Gastrocnemius medialis (tissue), 4 donors: ENCODE measurements around the gene CNOT4. TPM values are rescaled to one million over a fixed set of nuclear protein-coding genes. Genes with fewer than 3 reads are reported as not detected.
"Not testable (repeated sequence)": the region's sequence is repeated elsewhere in the genome, so short reads cannot be mapped to it uniquely, and the experiment has no call there.

ENCODE experiments used
- ATAC-seq, 2 donors: fragments of 150-250 bp; one replicate each; pipeline ENCODE4 v1.9.1; 2016
- DNase-seq, 2 donors: peaks; one replicate each; pipeline ENCODE4 v3.0.0-alpha.2; 2019
- H3K27ac ChIP-seq, 4 donors: fragments of 200-600 bp; sonication (generic); 1 replicate in 1 of 4; 2 replicates in 3 of 4; pipeline ENCODE4 v1.5.1; 2016 to 2018; ENCODE audit warnings: mild to moderate bottlenecking in 2 of 4, moderate library complexity in 1 of 4
- H3K27me3 ChIP-seq, 3 donors: fragments of 200-600 bp; sonication (generic) in 2 of 3; 1 replicate in 1 of 3; 2 replicates in 2 of 3; pipeline versions ENCODE4 v1.5.1 to v1.6.0; 2016 to 2019; ENCODE audit warnings: mild to moderate bottlenecking in 1 of 3, moderate library complexity in 1 of 3
- H3K36me3 ChIP-seq, 2 donors: fragments of 200-600 bp; sonication (generic) in 1 of 2; one replicate each; pipeline ENCODE4 v1.5.1; 2017 to 2018
- H3K4me1 ChIP-seq, 2 donors: fragments of 200-600 bp; sonication (generic) in 1 of 2; one replicate each; pipeline ENCODE4 v1.5.1; 2016 to 2017; ENCODE audit warnings: mild to moderate bottlenecking in 2 of 2
- H3K4me3 ChIP-seq, 4 donors: fragments of 200-600 bp; sonication (generic) in 3 of 4; 1 replicate in 1 of 4; 2 replicates in 3 of 4; pipeline ENCODE4 v1.5.1; 2016 to 2019; ENCODE audit warnings: mild to moderate bottlenecking in 2 of 4
- H3K9me3 ChIP-seq, 3 donors: fragments of 200-600 bp; sonication (generic) in 2 of 3; 1 replicate in 1 of 3; 2 replicates in 2 of 3; pipeline ENCODE4 v1.5.1; 2016 to 2019
- CTCF ChIP-seq, 5 experiments: fragments of 450-650 bp in 3 of 5; fragments of 200-600 bp in 2 of 5; sonication (generic) in 2 of 5; IDR thresholded peaks in 4 of 5; conservative IDR thresholded peaks in 1 of 5; 1 replicate in 4 of 5; 2 replicates in 1 of 5; pipeline ENCODE4 v1.5.1; 2016 to 2019; ENCODE audit warnings: antibody characterized with exemption in 5 of 5, mild to moderate bottlenecking in 3 of 5, moderate library complexity in 3 of 5
- POLR2A ChIP-seq, 2 donors: fragments of 450-650 bp; IDR thresholded peaks; one replicate each; pipeline ENCODE4 v1.6.1; 2017; ENCODE audit warnings: antibody characterized with exemption in 2 of 2, mild to moderate bottlenecking in 2 of 2, moderate library complexity in 2 of 2
- in situ Hi-C, 4 donors: fragments of 200-750 bp; cut with MboI; loops; one replicate each; pipeline versions ENCODE4 v1.15.0 to v1.8.0; 2017; ENCODE audit warnings: low sequenced_read_pairs in 4 of 4
- intact Hi-C: fragments of 100-400 bp; cut with DNase I; formaldehyde crosslinking; loops from one replicate; pipeline ENCODE4 v1.15.1; 2023; ENCODE audit warnings: low total_unique reads
- total RNA-seq, 4 donors: library from RNA; depleted of rRNA; stranded (reverse); fragments of >200 nt; gene quantifications; one replicate each; pipeline versions ENCODE4 v1.1.0 to v1.2.3, GENCODE V29; 2016

The CNOT4 gene
- total RNA-seq, 4 donors from 2014 or later: 25.5 to 38.1 (median 30.7) TPM

DNA sequence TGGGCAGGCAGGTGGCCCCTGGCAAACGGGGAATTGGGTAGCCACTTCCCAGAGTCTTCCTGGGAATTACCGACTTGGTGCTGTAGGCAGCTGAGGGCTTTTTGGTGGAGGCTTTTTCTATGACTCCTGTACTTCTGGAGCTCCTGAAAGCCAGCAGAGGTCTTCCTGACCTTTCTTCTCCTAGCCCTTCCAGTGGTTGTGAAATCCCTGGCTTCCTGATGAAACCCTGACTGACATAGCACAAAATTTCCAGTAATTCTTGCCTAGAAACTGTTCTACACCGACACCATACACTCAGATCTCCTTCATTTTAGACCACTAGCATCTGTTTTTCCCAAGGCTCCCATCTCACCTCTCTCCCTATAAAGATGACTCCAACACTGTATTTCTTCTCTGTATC is 156.1 kb downstream of the CNOT4 start:
- no peak for DNase-seq
- Histone ChIP-seq H3K27ac (no peak overlapping the region), H3K36me3 (no peaks in the 10 kb centered on the region), H3K9me3 (no peaks in the 10 kb centered on the region), H3K4me3 (no peak overlapping the region), H3K4me1 (no peaks in the 10 kb centered on the region), H3K27me3 (no peaks in the 10 kb centered on the region)
- ATAC-seq: no peak
- TF ChIP-seq POLR2A (IDR thresholded peaks at IDR 0.05) (no peak), CTCF (IDR thresholded peaks at IDR 0.05 in 4 of 5, conservative IDR thresholded peaks at IDR 0.05 in 1 of 5) (no peak)
- intact Hi-C loops (no loop called here), in situ Hi-C loops (no loop called here)

- Histone ChIP-seq H3K36me3 (no peaks in the 10 kb centered on the region), H3K9me3 (no peaks in the 10 kb centered on the region), H3K4me1 (no peaks in the 10 kb centered on the region), H3K27me3 (no peaks in the 10 kb centered on the region), H3K27ac (no peak overlapping the region), H3K4me3 (no peak overlapping the region)
- no peak for ATAC-seq
- TF ChIP-seq POLR2A (IDR thresholded peaks at IDR 0.05) (no peak), CTCF (IDR thresholded peaks at IDR 0.05 in 4 of 5, conservative IDR thresholded peaks at IDR 0.05 in 1 of 5) (no peak)
- in situ Hi-C loops: no loop called here
- DNase-seq: no peak
- intact Hi-C loops: no loop called here
Observed at GRCh38 chr7:135352285-135352684, 157.6 kb downstream of the CNOT4 start.

DNA sequence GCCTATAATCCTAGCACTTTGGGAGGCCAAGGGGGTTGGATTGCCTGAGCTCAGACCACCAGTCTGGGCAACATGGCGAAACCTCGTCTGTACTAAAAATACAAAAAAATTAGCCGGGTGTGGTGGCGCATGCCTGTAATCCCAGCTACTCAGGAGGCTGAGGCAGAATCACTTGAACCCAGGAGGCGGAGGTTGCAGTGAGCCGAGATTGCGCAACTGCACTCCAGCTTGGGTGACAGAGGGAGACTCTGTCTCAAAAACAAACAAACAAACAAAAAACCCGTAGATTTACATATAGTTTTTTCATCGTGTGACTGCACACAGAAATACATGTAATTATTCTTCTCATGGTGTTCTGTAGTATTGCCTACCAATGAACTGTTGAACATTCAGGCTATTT is 158.8 kb downstream of the CNOT4 start:
- DNase-seq, H3K27ac ChIP-seq, H3K4me1 ChIP-seq, ATAC-seq, in situ Hi-C loops, H3K27me3 ChIP-seq, H3K9me3 ChIP-seq, H3K36me3 ChIP-seq, intact Hi-C loops, H3K4me3 ChIP-seq: not testable (repeated sequence)

- no peaks in the 10 kb centered on the region for H3K9me3 ChIP-seq
- no peak for TF ChIP-seq POLR2A (IDR thresholded peaks at IDR 0.05)
- TF ChIP-seq CTCF (IDR thresholded peaks at IDR 0.05 in 4 of 5, conservative IDR thresholded peaks at IDR 0.05 in 1 of 5): no peak
- no peaks in the 10 kb centered on the region for H3K4me1 ChIP-seq
- no peak overlapping the region for H3K4me3 ChIP-seq
- ATAC-seq (no peak), DNase-seq (no peak)
- no peak overlapping the region for H3K27ac ChIP-seq
- H3K27me3 ChIP-seq: no peaks in the 10 kb centered on the region
- in situ Hi-C loops: no loop called here
- H3K36me3 ChIP-seq: no peaks in the 10 kb centered on the region
- intact Hi-C loops: no loop called here
Observed at GRCh38 chr7:135349746-135350145, 160.2 kb downstream of the CNOT4 start.

DNA sequence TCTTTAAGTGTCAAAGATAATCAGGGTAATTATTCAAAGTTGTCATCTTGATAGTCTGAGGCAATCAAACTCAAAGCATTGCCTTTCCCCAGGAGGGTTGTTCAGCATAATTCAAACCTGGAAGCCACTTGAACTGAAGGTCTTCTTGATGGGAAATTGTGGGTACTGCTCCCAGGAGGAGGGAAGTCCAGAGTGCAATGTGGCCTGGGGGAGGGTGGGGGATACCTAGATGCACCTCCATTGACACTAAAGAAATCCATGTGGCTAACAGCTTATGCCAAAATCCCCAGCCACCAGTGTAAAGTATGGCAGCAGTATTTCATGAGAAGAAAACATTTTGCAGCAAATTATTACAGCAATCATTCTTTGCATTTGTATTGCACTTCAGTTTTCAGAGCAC is 161.4 kb downstream of the CNOT4 start:
- no peaks in the 10 kb centered on the region for H3K36me3 ChIP-seq
- ATAC-seq (no peak), DNase-seq (no peak)
- in situ Hi-C loops: no loop called here
- TF ChIP-seq CTCF (IDR thresholded peaks at IDR 0.05 in 4 of 5, conservative IDR thresholded peaks at IDR 0.05 in 1 of 5): no peak
- TF ChIP-seq POLR2A (IDR thresholded peaks at IDR 0.05): no peak
- H3K4me3 ChIP-seq: no peak overlapping the region
- H3K27me3 ChIP-seq: no peaks in the 10 kb centered on the region
- intact Hi-C loops: no loop called here
- no peaks in the 10 kb centered on the region for H3K9me3 ChIP-seq
- H3K4me1 ChIP-seq: peaks cover 0 to under 1% of the 10 kb centered on the region in 2 donors
- no peak overlapping the region for H3K27ac ChIP-seq
